GM18499 (cell line): ENCODE results near the gene INCA1.

Experiments used
- ATAC-seq: cut with Tn5 transposase; IDR thresholded peaks from one replicate; pipeline ENCODE4 v1.9.1; 2021; ENCODE audit warnings: moderate number of reproducible peaks; ENCODE audit not compliant: insufficient read depth, unreplicated experiment

Gene INCA1

GRCh38 chr17:4950075-4950745, 47.1 kb downstream of the INCA1 start:
- ATAC-seq, result no peak

- no peak for ATAC-seq
Observed at GRCh38 chr17:4949321-4950074, 47.8 kb downstream of the INCA1 start.

DNA sequence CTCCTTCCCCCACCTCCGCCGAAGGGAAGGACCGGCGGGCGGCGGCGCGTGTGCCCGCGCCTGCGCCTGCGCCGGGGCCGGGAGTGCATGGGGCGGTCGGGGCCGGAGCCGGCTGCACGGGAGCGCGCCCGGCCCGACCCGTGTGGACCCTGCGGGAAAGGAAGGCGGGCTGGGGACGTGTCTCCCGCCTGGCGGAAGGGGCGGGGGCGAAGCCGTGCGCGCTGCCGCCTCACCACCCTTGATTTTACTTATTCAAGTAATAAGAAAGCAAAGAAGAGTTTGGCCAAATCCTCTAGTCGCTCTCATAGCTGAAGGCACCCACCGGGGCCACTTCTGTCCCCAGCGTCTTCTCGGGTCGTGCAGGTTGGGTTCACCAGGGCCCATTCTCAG, 48.4 kb downstream of the INCA1 start:
- ATAC-seq, result no peak

DNA sequence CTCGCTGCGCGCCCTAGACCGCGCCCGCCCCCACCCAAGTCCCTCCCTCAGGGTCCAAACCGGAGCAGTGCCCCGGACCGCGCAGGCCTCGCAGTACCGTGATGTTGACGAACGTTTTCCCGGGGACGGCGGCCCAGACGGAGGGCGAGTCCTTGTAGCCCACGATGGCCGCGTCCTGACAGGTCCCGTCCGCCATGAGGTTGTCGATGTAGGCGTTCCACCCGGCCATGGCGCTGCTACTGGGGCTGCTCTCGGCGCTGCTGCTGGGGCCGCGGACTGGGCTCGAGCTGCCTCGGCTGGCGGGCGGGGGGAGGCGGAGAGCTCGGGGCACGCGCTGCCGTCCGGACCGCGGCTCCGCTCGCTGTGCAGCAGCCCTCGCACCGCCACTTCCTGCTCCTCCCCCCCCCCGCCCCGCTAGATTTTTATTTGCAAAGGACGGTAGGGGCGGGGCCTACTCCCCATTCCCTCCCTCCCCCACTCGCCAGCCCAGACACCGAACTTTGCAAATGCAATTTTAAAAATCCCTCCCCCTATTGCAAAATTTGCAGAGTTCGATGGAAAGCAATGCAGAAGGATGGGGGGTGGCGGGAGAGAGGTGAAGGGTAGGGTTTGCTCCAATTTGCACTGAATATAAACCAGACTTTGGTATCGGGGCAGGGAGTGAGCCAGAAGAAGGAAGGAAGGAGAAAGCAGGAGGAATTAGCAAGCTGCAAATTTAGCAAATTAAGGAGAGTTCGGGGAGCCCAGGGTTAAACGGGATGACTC, 49.0 kb downstream of the INCA1 start, which contains the start of gene PFN1:
Gene PFN1, minus strand, starts transcription at position 365 of the 765 bp plus-strand sequence. Its CDS starts 136 bp downstream, at position 229.
- ATAC-seq, result no peak

GRCh38 chr17:4947411-4948165, 49.7 kb downstream of the INCA1 start:
- ATAC-seq, result no peak

DNA sequence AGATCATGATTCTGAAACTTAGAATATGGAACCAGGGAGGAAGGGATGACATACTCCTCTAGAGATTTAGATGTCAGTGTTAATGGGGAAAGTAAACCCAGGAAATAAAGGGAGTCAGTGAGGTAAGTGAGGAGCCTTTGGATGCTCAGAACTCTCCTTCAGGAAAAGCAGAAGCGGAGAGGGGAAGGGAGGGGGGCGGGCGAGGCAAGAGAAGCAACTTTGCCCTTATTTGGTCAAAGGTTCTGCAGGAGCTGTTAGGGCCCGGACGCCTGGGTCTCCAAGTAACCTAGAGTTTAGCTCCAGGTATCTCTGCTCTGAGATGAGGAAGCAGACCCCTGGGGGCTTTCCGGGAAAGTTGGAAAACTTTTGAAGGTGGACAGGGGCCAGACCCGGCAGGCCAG, 50.3 kb downstream of the INCA1 start:
- no peak for ATAC-seq

DNA sequence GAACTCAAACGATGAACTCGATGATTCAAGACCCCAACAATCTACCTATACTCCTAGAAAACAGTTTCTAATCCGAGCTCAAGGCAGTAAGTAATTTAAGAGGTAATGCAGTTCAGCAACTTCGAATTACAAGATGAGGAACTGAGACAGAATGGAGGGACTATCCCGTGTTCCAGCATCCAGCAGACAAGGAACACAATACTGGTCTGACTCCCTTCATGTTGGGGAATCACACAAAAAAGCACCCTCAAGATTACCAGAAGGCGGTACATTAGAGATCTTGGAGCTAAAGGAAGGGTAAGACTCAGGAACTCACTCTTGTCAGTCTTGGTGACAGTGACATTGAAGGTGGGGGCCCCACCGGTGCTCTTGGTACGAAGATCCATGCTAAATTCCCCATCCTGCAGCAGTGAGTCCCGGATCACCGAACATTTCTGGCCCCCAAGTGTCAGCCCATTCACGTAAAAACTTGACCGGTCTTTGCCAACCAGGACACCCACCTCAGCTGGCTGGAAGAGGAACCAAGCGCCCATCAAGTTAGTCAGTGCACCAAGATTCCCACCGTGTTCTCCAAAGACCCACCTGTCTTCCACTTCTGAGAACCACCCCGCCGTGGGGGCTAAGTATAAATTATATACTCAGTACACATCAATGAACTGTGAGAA, 50.9 kb downstream of the INCA1 start:
- ATAC-seq, result no peak

DNA sequence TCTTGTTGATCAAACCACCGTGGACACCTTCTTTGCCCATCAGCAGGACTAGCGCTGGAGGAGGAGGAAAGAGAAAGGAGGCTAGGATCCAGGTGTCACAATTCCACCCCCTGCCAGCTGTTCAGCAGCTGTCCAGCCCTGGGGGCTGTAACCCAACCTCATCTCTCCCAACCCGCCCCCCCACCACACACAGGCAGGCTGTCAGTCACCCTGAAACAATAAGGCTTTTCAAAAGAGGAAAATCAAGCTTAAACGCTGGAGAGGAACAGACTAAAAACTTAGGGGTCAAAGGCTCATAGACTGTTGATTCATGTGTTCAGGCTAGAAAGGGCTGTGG, 51.4 kb downstream of the INCA1 start:
- no peak for ATAC-seq

GRCh38 chr17:4945176-4945943, 52.0 kb downstream of the INCA1 start:
- ATAC-seq, result no peak

GRCh38 chr17:4944554-4945175, 52.7 kb downstream of the INCA1 start:
- no peak for ATAC-seq

- no peak for ATAC-seq
Observed at GRCh38 chr17:4944163-4944553, 53.2 kb downstream of the INCA1 start.

GRCh38 chr17:4942760-4943508, 54.4 kb downstream of the INCA1 start:
- ATAC-seq, result no peak

DNA sequence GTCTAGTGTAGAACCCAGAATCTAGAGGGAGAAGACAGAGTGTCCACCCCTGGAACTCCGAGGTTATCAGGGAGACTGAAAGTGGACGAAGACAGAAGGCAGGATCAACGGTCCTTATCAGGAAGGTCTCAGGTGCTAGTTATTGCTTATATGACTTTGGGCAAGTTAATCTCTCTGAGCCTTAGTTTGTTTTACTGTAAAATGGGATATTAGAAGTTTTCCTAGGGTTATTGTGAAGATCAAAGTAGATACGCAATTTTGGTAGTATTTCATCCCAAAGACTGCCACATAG, 56.1 kb downstream of the INCA1 start:
- ATAC-seq, result no peak

DNA sequence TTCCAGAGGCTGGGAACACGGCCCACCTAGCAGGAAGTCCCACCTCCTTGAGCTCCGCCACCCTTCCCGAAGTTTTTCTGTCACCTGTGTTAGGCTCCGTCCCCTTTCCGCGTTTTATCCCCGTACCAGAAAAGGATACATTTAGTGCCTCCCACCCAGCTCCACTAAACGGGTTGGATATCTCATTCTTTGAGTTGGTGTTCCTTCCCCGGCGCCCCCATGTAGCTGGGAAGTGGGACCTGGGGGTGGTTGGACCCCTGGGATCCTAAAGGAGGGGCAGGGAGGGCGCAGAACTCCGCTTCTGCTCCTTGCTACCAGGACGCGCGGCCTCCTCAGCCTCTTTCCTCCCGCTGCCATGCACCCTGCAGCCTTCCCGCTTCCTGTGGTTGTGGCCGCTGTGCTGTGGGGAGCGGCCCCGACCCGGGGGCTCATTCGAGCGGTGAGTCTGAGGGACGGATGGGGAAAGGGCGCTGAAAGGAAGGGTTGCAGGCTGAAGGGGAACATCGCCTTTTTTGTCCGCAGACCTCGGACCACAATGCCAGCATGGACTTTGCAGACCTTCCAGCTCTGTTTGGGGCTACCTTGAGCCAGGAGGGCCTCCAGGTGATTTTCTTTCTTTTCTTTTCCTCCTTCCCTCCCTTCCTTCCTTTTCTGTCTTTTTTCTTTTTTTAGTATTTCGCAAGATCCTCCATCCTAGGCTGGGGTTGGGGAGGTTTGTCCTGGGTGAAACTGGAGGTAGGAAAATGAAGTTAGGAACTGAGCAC, 56.6 kb downstream of the INCA1 start:
- no peak for ATAC-seq

DNA sequence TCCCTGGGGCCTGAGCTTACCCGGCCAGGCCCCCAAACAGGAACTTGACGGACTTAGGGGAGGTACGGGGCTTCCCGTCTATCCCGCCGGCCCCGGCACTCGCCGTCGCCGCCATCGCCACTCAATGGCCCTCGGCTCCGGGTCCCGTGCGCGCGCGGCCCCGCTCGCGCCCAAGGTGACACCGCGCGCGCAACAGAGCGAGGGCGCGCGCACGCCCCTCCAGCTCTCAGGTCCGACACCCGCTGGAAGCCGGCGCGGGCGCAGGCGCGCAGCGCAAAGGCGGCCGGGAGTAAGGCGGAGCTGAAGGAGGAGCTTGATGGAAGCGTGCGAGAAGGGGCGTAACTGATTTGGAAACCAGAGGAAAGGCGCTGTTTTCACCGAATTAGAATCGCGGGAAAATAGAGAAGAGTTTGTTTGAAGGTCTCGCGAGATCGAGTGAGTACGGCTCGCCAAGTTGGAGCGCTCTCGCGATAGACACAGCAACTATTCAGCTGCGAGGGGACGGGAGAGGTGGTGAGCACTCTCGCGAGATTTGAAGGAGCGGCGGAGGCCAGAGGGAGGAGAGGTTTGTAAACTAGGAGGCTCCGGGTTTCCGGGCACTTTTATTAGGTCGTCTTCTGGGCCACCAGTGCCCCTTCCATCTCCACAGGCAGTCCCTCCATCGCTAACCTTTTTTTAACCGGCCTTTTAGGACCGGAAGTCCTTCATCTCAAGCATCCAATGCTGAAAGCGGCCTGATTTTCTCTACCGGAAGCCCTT, 57.3 kb downstream of the INCA1 start, which contains the start of the genes RNF167 and SLC25A11:
Gene RNF167, plus strand, starts transcription at position 473 of the 759 bp plus-strand sequence. CDS start 642 bp downstream, outside the sequence.
Gene SLC25A11, minus strand, starts transcription at position 251 of the 759 bp plus-strand sequence. Its CDS starts 136 bp downstream, at position 115.
- peak; percentile 61 for ATAC-seq

GRCh38 chr17:4939546-4939795, 57.9 kb downstream of the INCA1 start:
- ATAC-seq, result no peak
